GM23338 (cell line): ENCODE measurements around the gene CTSC. TPM values are rescaled to one million over a fixed set of nuclear protein-coding genes. Genes with fewer than 3 reads are reported as not detected.

ENCODE experiments used
- ATAC-seq: fragments of 200-7000 bp; cut with Tn5 transposase; 3 replicates; pipeline ENCODE4 v1.9.1; 2020
- DNase-seq: peaks from one replicate; pipeline ENCODE4 v3.0.0-alpha.2; 2015; ENCODE audit warnings: low spot score
- H2AFZ ChIP-seq: fragments of 200-600 bp; sonication (generic); 2 replicates; pipeline ENCODE4 v1.8.0; 2016; ENCODE audit warnings: antibody characterized with exemption, mild to moderate bottlenecking, moderate library complexity
- H3F3A ChIP-seq: fragments of 200-600 bp; sonication (generic); replicated peaks from 2 replicates; pipeline ENCODE4 v1.8.0; 2017; ENCODE audit warnings: antibody characterized with exemption, mixed run types, low read depth
- H3K27ac ChIP-seq: fragments of 200-600 bp; sonication (generic); 2 replicates; pipeline ENCODE4 v1.6.1; 2016; ENCODE audit warnings: low read depth
- H3K27me3 ChIP-seq: fragments of 200-600 bp; sonication (generic); 2 replicates; pipeline ENCODE4 v1.8.0; 2016; ENCODE audit warnings: mild to moderate bottlenecking, mixed run types, moderate library complexity; ENCODE audit not compliant: insufficient read depth
- H3K36me3 ChIP-seq: fragments of 200-600 bp; sonication (generic); 2 replicates; pipeline ENCODE4 v1.8.0; 2016; ENCODE audit warnings: mild to moderate bottlenecking; ENCODE audit not compliant: insufficient read depth
- H3K4me1 ChIP-seq: fragments of 200-600 bp; sonication (generic); 2 replicates; pipeline ENCODE4 v1.8.0; 2016; ENCODE audit warnings: mild to moderate bottlenecking, moderate library complexity; ENCODE audit not compliant: insufficient read depth
- H3K4me2 ChIP-seq: fragments of 200-600 bp; sonication (generic); 2 replicates; pipeline ENCODE4 v1.7.1; 2017; ENCODE audit warnings: mixed run types
- H3K4me3 ChIP-seq: fragments of 200-600 bp; sonication (generic); 2 replicates; pipeline ENCODE4 v1.6.1; 2016; ENCODE audit warnings: mixed run types
- H3K79me2 ChIP-seq: fragments of 200-600 bp; sonication (generic); replicated peaks from 2 replicates; pipeline ENCODE4 v1.8.0; 2017; ENCODE audit warnings: mild to moderate bottlenecking; ENCODE audit not compliant: insufficient read depth
- H3K9me2 ChIP-seq: fragments of 200-600 bp; sonication (generic); 2 replicates; pipeline ENCODE4 v1.8.0; 2017; ENCODE audit not compliant: insufficient read depth
- H4K20me1 ChIP-seq: fragments of 200-600 bp; sonication (generic); replicated peaks from 2 replicates; pipeline ENCODE4 v1.8.0; 2017; ENCODE audit warnings: mild to moderate bottlenecking; ENCODE audit not compliant: insufficient read depth
- H3K27ac Mint-ChIP-seq: 2 replicates; pipeline ENCODE4 v1.8.0; 2020; ENCODE audit warnings: inconsistent platforms, mild to moderate bottlenecking, moderate library complexity, mixed read lengths
- H3K27me3 Mint-ChIP-seq: 3 replicates; pipeline ENCODE4 v1.8.0; 2022; ENCODE audit warnings: low read depth, mild to moderate bottlenecking, moderate library complexity, mixed read lengths, inconsistent platforms; ENCODE audit not compliant: insufficient read depth, poor library complexity
- H3K36me3 Mint-ChIP-seq: 3 replicates; pipeline ENCODE4 v1.8.0; 2021; ENCODE audit warnings: low read depth, mild to moderate bottlenecking, inconsistent platforms, moderate library complexity, mixed read lengths
- H3K4me1 Mint-ChIP-seq: 3 replicates; pipeline ENCODE4 v1.8.0; 2020; ENCODE audit warnings: mild to moderate bottlenecking, inconsistent platforms, mixed read lengths
- H3K4me3 Mint-ChIP-seq: 3 replicates; pipeline ENCODE4 v1.8.0; 2021; ENCODE audit warnings: moderate library complexity, mild to moderate bottlenecking, inconsistent platforms, mixed read lengths
- H3K9me3 Mint-ChIP-seq: 3 replicates; pipeline ENCODE4 v1.8.0; 2020; ENCODE audit warnings: moderate library complexity, mild to moderate bottlenecking, inconsistent platforms, mixed read lengths
- CREB1 ChIP-seq: fragments of 250-450 bp; sonication (Bioruptor Pico); IDR thresholded peaks from 2 replicates; pipeline ENCODE4 v1.5.0; 2020; ENCODE audit warnings: low read depth, mild to moderate bottlenecking, moderate library complexity
- CTCF ChIP-seq, 2 experiments: fragments of 200-600 bp in 1 of 2; sonication (generic) in 1 of 2; conservative IDR thresholded peaks; 2 replicates each; pipeline versions ENCODE4 v1.5.1 to v1.6.1; 2016 to 2017; ENCODE audit warnings: antibody characterized with exemption in 2 of 2, low read depth in 2 of 2, mild to moderate bottlenecking in 2 of 2, moderate library complexity in 1 of 2
- ETS1 ChIP-seq: IDR thresholded peaks from 2 replicates; pipeline ENCODE4 v1.6.1; 2016; ENCODE audit warnings: antibody characterized with exemption
- EZH2 ChIP-seq: fragments of 200-600 bp; sonication (generic); IDR thresholded peaks from one replicate; pipeline ENCODE4 v1.8.0; 2017; ENCODE audit warnings: antibody characterized with exemption, mild to moderate bottlenecking, low read depth; ENCODE audit not compliant: unreplicated experiment
- EZH2phosphoT487 ChIP-seq: fragments of 200-600 bp; sonication (generic); IDR thresholded peaks from one replicate; pipeline ENCODE4 v1.8.1; 2018; ENCODE audit warnings: antibody characterized with exemption; ENCODE audit not compliant: unreplicated experiment
- JUNB ChIP-seq: IDR thresholded peaks from one replicate; pipeline ENCODE4 v1.6.1; 2016; ENCODE audit warnings: antibody characterized with exemption; ENCODE audit not compliant: unreplicated experiment
- NANOG ChIP-seq: IDR thresholded peaks from 2 replicates; pipeline ENCODE4 v1.6.1; 2016; ENCODE audit warnings: antibody characterized with exemption, borderline replicate concordance
- STAT1 ChIP-seq: IDR thresholded peaks from one replicate; pipeline ENCODE4 v1.6.1; 2016; ENCODE audit warnings: antibody characterized with exemption; ENCODE audit not compliant: unreplicated experiment
- ZNF114 ChIP-seq: fragments of 250-450 bp; sonication (Bioruptor Pico); IDR thresholded peaks from 2 replicates; pipeline ENCODE4 v1.5.0; 2020; ENCODE audit warnings: mild to moderate bottlenecking, moderate library complexity
- ZNF331 ChIP-seq: fragments of 250-450 bp; sonication (Bioruptor Pico); IDR thresholded peaks from 2 replicates; pipeline ENCODE4 v1.5.0; 2020; ENCODE audit warnings: low read depth, mild to moderate bottlenecking, moderate library complexity
- ZNF462 ChIP-seq: fragments of 250-450 bp; sonication (Bioruptor Pico); IDR thresholded peaks from 2 replicates; pipeline ENCODE4 v1.5.0; 2020; ENCODE audit warnings: mild to moderate bottlenecking, moderate library complexity
- polyA plus RNA-seq: library from polyadenylated mRNA; unstranded; fragments of >200 nt; fragmentation: Nextera tagmentation; extraction: Ambion mirVana; gene quantifications from 2 replicates; pipeline ENCODE4 v1.2.1, GENCODE V29; 2016
- total RNA-seq: library from RNA; depleted of rRNA; stranded (reverse); fragments of >200 nt; shearing (Covaris generic); gene quantifications from 2 replicates; pipeline ENCODE4 v1.2.3, GENCODE V29; 2014

CTSC gene
- total and polyA plus RNA-seq, 2 experiments from 2014 or later, result 408 to 444 TPM

GRCh38 chr11:88297421-88297820 is 40.1 kb downstream of the CTSC start:
- Histone ChIP-seq H2AFZ (no peak overlapping the region), H3K4me2 (no peak overlapping the region), H3F3A (0 out of 2 replicates have a peak, but pooled peaks cover 4% of the 10 kb centered on the region), H3K4me3 (no peak overlapping the region), H3K9me2 (no peaks in the 10 kb centered on the region), H3K4me1 (peaks cover 39% of the 10 kb centered on the region), H3K27me3 (no peaks in the 10 kb centered on the region), H3K36me3 (peaks cover 24% of the 10 kb centered on the region), H4K20me1 (no peaks in the 10 kb centered on the region), H3K79me2 (peaks cover 41% of the 10 kb centered on the region), H3K27ac (no peak overlapping the region)
- peak; percentile 9; the same call in 1 of the 3 replicates for ATAC-seq
- H3K27me3 Mint-ChIP-seq, result peaks cover 4% of the 10 kb centered on the region
- no peak for DNase-seq
- TF ChIP-seq EZH2phosphoT487, result no peak
- TF ChIP-seq CTCF (conservative IDR thresholded peaks at IDR 0.05; ENCODE audit: low read depth in 2 of 2), result no peak
- TF ChIP-seq JUNB, result no peak
- TF ChIP-seq ETS1, result no peak
- no peak for TF ChIP-seq NANOG
- no peak for TF ChIP-seq EZH2
- no peak for TF ChIP-seq STAT1
- no peak for TF ChIP-seq ZNF462 (CRISPR knock-in tag)
- no peak for TF ChIP-seq ZNF114
- TF ChIP-seq ZNF331 (CRISPR knock-in tag), result no peak
- no peak for TF ChIP-seq CREB1 (CRISPR knock-in tag)
- no peak overlapping the region for H3K4me3 Mint-ChIP-seq
- H3K27ac Mint-ChIP-seq, result peak overlapping the region; percentile 86
- H3K4me1 Mint-ChIP-seq, result peaks cover 56% of the 10 kb centered on the region
- peaks cover 94% of the 10 kb centered on the region for H3K36me3 Mint-ChIP-seq
- no peaks in the 10 kb centered on the region for H3K9me3 Mint-ChIP-seq
